HEK293T (cell line): ENCODE data around the gene QSOX1.
A peak's percentile ranks its signal among the peaks of the same experiment; 100 is the strongest.

Experiments
- CTCF ChIA-PET: fragments of 350-600 bp; formaldehyde crosslinking; extraction: SDS; loops from one replicate; lab custom pipeline; 2021; ENCODE audit warnings: antibody characterized with exemption, inconsistent platforms; lab: Yijun Ruan, JAX
- POLR2A ChIA-PET: fragments of 350-600 bp; formaldehyde crosslinking; extraction: SDS; loops from one replicate; lab custom pipeline; 2020; ENCODE audit warnings: antibody characterized with exemption, inconsistent platforms; lab: Yijun Ruan, JAX
- DNase-seq: peaks from one replicate; pipeline ENCODE4 v3.0.0; 2012; ENCODE audit warnings: mixed read lengths; ENCODE audit errors: extremely low spot score
- ARNT ChIP-seq: fragments of 450-650 bp; IDR thresholded peaks from 2 replicates; pipeline ENCODE4 v1.6.1; 2017; ENCODE audit warnings: mild to moderate bottlenecking
- BHLHE40 ChIP-seq: fragments of 450-650 bp; IDR thresholded peaks from 2 replicates; pipeline ENCODE4 v1.6.1; 2016; ENCODE audit warnings: mild to moderate bottlenecking, moderate library complexity, borderline replicate concordance
- CTBP1 ChIP-seq: fragments of 450-650 bp; IDR thresholded peaks from 2 replicates; pipeline ENCODE4 v1.6.1; 2016; ENCODE audit warnings: borderline replicate concordance
- ELF4 ChIP-seq: fragments of 450-650 bp; IDR thresholded peaks from 2 replicates; pipeline ENCODE4 v1.6.1; 2017; ENCODE audit warnings: antibody characterized with exemption
- FOXA1 ChIP-seq: fragments of 450-650 bp; IDR thresholded peaks from 2 replicates; pipeline ENCODE4 v1.6.1; 2016; ENCODE audit warnings: mild to moderate bottlenecking
- FOXK2 ChIP-seq: fragments of 450-650 bp; IDR thresholded peaks from 2 replicates; pipeline ENCODE4 v1.6.1; 2016; ENCODE audit warnings: mild to moderate bottlenecking
- FOXM1 ChIP-seq: fragments of 450-650 bp; IDR thresholded peaks from 2 replicates; pipeline ENCODE4 v1.6.1; 2017; ENCODE audit warnings: mild to moderate bottlenecking, borderline replicate concordance
- HDGF ChIP-seq: fragments of 450-650 bp; IDR thresholded peaks from 2 replicates; pipeline ENCODE4 v1.6.1; 2017; ENCODE audit warnings: antibody characterized with exemption, borderline replicate concordance
- L3MBTL2 ChIP-seq: fragments of 450-650 bp; conservative IDR thresholded peaks from 2 replicates; pipeline ENCODE4 v1.6.1; 2016; ENCODE audit warnings: mild to moderate bottlenecking
- LEF1 ChIP-seq: fragments of 450-650 bp; IDR thresholded peaks from 2 replicates; pipeline ENCODE4 v1.6.1; 2017; ENCODE audit warnings: mild to moderate bottlenecking, borderline replicate concordance
- NFRKB ChIP-seq: fragments of 450-650 bp; IDR thresholded peaks from 2 replicates; pipeline ENCODE4 v1.6.1; 2016; ENCODE audit warnings: mild to moderate bottlenecking, moderate library complexity
- PKNOX1 ChIP-seq: fragments of 450-650 bp; IDR thresholded peaks from 2 replicates; pipeline ENCODE4 v1.6.1; 2016
- SP1 ChIP-seq: fragments of 450-650 bp; IDR thresholded peaks from 2 replicates; pipeline ENCODE4 v1.6.1; 2017
- SUZ12 ChIP-seq: fragments of 450-650 bp; IDR thresholded peaks from 2 replicates; pipeline ENCODE4 v1.6.1; 2016; ENCODE audit warnings: mild to moderate bottlenecking
- TARDBP ChIP-seq: fragments of 450-650 bp; IDR thresholded peaks from 2 replicates; pipeline ENCODE4 v1.6.1; 2016
- ZNF384 ChIP-seq: fragments of 450-650 bp; IDR thresholded peaks from 2 replicates; pipeline ENCODE4 v1.6.1; 2016

The QSOX1 gene

GRCh38 chr1:180153032-180153431 lies 1.6 kb upstream of the QSOX1 start:
- TF ChIP-seq SP1 (no peak), L3MBTL2 (no peak), FOXA1 (no peak), NFRKB (no peak), HDGF (no peak)
- CTCF ChIA-PET, result no interaction called here
- POLR2A ChIA-PET, result interaction anchor here (1.9 to 4.3 kb wide), 3 partner anchors 9 to 270 kb away, joined by 13 to 20 read pairs (median 16); partner anchors contain the start of gene TOR1AIP1
- no peak for DNase-seq

- ChIA-PET CTCF (interaction anchor here (0.8 kb wide), 1 partner anchor 27 kb away, joined by 4 read pairs; no protein-coding TSS in a partner anchor), POLR2A (interaction anchor here (1.0 to 4.3 kb wide), 6 partner anchors 10 to 270 kb away, joined by 4 to 20 read pairs (median 10); partner anchors contain the start of gene TOR1AIP1)
- TF ChIP-seq NFRKB, result no peak
- no peak for TF ChIP-seq FOXM1
- no peak for TF ChIP-seq LEF1
- TF ChIP-seq SP1, result no peak
- no peak for TF ChIP-seq TARDBP
- TF ChIP-seq ZNF384, result no peak
- no peak for TF ChIP-seq CTBP1
- TF ChIP-seq FOXK2, result no peak
- TF ChIP-seq BHLHE40, result no peak
- TF ChIP-seq HDGF, result no peak
- TF ChIP-seq ELF4, result no peak
- TF ChIP-seq ARNT, result no peak
- TF ChIP-seq SUZ12, result no peak
- TF ChIP-seq FOXA1, result no peak
- DNase-seq, result no peak
These were observed 705 bp upstream of the QSOX1 start for GRCh38 chr1:180154003-180154324.

GRCh38 chr1:180155182-180155682 lies 563 bp downstream of the QSOX1 start:
- ChIA-PET POLR2A (interaction anchor here (0.5 to 4.3 kb wide), 10 partner anchors 9 to 272 kb away, joined by 3 to 20 read pairs (median 4); partner anchors contain the start of gene TOR1AIP1), CTCF (interaction anchor here (0.8 to 1.3 kb wide), 2 partner anchors 14 to 341 kb away, joined by 3 read pairs; no protein-coding TSS in a partner anchor)
- no peak for TF ChIP-seq CTBP1
- peak; percentile 21; the same call in 1 of the 2 replicates for TF ChIP-seq L3MBTL2
- no peak for DNase-seq

GRCh38 chr1:180156201-180156600 lies 1.5 kb downstream of the QSOX1 start:
- DNase-seq, result no peak
- ChIA-PET CTCF (no interaction called here), POLR2A (interaction anchor here (4.3 kb wide), 1 partner anchor 273 kb away, joined by 16 read pairs; the partner anchor contains the start of gene TOR1AIP1)
- no peak for TF ChIP-seq ARNT
- no peak for TF ChIP-seq BHLHE40
- no peak for TF ChIP-seq SUZ12
- TF ChIP-seq TARDBP, result no peak
- no peak for TF ChIP-seq SP1
- no peak for TF ChIP-seq NFRKB
- TF ChIP-seq ZNF384, result no peak
- TF ChIP-seq CTBP1, result no peak
- TF ChIP-seq FOXK2, result no peak
- TF ChIP-seq FOXA1, result no peak
- TF ChIP-seq L3MBTL2, result no peak
- no peak for TF ChIP-seq FOXM1

GRCh38 chr1:180156631-180157091 lies 2.0 kb downstream of the QSOX1 start:
- TF ChIP-seq ARNT (no peak), ELF4 (no peak), FOXK2 (no peak)
- CTCF ChIA-PET, result no interaction called here
- no peak for DNase-seq
- POLR2A ChIA-PET, result interaction anchor here (4.3 kb wide), 1 partner anchor 273 kb away, joined by 16 read pairs; the partner anchor contains the start of gene TOR1AIP1

GRCh38 chr1:180157108-180157507 lies 2.4 kb downstream of the QSOX1 start:
- TF ChIP-seq NFRKB, result no peak
- POLR2A ChIA-PET, result interaction anchor here (4.3 kb wide), 1 partner anchor 274 kb away, joined by 16 read pairs; the partner anchor contains the start of gene TOR1AIP1
- DNase-seq, result no peak
- CTCF ChIA-PET, result interaction anchor here (0.6 to 1.1 kb wide), 2 partner anchors 22 to 63 kb away, joined by 3 to 7 read pairs; no protein-coding TSS in a partner anchor

- POLR2A ChIA-PET, result interaction anchor here (0.6 kb wide), 1 partner anchor 10 kb away, joined by 3 read pairs; no protein-coding TSS in a partner anchor
- no peak for TF ChIP-seq L3MBTL2
- no peak for TF ChIP-seq FOXA1
- TF ChIP-seq ARNT, result no peak
- TF ChIP-seq LEF1, result no peak
- TF ChIP-seq NFRKB, result no peak
- no peak for TF ChIP-seq FOXK2
- TF ChIP-seq PKNOX1, result no peak
- TF ChIP-seq HDGF, result no peak
- no peak for TF ChIP-seq ELF4
- no peak for TF ChIP-seq SUZ12
- no peak for TF ChIP-seq FOXM1
- no peak for TF ChIP-seq TARDBP
- CTCF ChIA-PET, result interaction anchor here (0.6 to 1.7 kb wide), 3 partner anchors 11 to 64 kb away, joined by 3 to 11 read pairs (median 7); no protein-coding TSS in a partner anchor
- DNase-seq, result no peak
These were observed 2.9 kb downstream of the QSOX1 start for GRCh38 chr1:180157576-180158057.
